Embryonic facial prominence (tissue), 1 donor: ENCODE data around the gene CGGBP1.
"Not testable (repeated sequence)": the region's sequence is repeated elsewhere in the genome, so short reads cannot be mapped to it uniquely, and the experiment has no call there.

Source experiments
- DNase-seq: peaks from one replicate; pipeline ENCODE4 v3.0.0-alpha.2; 2016; ENCODE audit errors: extremely low spot score

Gene CGGBP1

DNA sequence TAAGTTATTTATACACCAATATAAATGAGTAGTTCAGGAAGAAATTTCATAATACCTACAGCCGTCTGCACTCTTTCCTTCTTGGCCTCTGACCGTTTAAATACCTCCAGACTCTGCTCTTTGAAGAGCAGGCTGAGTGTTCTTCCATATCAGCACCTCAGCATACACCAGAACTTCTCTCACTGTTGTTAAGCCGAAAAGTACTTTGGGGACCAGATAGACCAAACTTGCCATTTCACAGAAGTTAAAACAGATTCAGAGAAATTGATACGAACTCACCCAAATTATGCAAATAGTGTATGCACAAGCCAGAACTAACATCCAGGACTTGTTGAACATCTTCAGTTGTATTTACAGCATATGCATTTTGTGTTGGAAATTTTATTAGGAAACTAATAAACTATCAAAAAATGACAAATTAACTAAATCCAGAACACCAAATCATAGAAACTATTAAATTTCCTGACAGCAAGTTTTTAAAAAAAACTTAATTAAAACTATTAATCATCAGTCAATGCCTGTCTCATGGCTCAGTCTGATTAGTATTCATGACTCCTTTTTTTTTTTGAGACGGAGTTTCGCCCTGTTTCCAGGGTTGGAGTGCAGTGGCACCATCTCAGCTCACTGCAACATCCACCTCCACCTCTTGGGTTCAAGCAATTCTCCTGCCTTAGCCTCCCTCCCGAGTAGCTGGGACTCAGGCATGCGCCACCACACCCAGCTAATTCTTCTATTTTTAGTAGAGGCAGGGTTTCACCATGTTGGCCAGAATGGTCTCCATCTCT is 24.1 kb downstream of the CGGBP1 start:
- DNase-seq, result no peak

DNA sequence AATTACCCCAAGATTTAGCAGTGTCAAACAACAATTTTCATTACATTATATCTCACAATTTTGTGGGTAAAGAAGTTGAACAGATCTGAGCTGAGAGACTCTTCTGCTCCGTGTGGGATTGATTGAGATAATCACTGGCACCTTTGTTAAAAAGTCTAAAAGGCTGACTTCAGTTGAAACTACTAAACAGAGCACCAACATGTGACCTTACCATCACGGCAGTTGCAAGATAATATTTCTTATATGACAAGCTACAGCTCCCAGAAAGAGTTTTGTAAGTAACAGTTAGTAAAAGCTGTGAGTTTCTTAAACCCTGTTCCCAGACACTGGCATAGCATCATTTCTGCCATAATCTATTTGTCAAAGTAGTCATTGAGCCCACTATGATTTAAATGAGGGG is 25.0 kb downstream of the CGGBP1 start:
- no peak for DNase-seq

DNA sequence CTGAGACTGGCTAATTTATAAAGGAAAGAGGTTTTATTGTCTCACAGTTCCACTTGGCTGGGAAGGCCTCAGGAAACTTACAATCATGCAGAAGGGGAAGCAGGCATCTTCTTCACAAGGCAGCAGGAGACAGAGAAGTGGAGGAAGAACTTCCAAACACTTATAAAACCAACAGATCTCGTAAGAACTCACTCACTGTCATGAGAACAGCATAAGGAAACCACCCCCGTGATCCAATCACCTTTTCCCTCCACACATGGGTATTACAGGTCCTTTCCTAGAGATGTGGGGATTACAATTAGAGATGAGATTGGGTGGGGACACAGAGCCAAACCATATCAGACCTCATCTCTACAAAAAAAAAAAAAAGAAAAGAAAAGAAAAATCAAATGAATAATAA is 25.7 kb downstream of the CGGBP1 start:
- no peak for DNase-seq

DNA sequence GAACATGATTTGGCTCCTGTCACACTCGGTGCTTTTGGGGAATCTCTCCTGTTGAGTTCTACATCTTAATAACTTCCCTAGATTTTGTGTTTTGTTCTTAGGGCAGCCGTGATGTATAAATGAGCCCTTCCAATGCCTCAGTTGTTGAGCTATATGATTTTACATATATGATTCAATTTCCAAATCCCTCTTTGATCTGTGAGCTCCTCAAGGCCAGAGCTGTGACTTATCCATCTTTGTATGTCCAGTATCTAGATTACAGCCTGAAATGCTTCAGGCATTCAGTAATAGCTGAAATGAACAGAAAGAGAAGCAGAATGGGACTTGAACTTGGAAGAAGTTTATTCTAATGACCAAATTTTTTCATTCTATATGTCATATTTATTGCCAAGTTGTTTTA is 26.6 kb downstream of the CGGBP1 start:
- no peak for DNase-seq

DNA sequence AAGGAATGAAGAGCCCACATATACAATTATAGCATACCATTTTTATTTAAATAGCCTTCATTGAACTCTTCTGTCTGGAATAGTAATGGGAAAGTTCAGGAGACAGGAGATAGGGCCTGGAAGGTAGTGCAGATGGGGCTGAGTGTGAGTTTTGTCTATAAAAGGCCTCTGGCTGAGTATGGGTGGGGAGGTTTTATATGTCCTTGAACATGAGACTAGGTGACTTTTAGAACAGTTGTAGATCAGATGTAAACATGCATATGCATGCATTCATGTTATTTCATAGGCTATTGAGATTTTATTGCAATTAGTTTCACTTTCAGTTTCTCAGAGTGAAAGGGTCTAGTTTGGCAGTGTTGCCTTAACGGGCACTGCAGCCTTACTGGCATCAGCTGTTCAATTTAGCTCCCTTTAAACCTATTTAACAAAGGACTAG is 27.1 kb downstream of the CGGBP1 start:
- no peak for DNase-seq

DNA sequence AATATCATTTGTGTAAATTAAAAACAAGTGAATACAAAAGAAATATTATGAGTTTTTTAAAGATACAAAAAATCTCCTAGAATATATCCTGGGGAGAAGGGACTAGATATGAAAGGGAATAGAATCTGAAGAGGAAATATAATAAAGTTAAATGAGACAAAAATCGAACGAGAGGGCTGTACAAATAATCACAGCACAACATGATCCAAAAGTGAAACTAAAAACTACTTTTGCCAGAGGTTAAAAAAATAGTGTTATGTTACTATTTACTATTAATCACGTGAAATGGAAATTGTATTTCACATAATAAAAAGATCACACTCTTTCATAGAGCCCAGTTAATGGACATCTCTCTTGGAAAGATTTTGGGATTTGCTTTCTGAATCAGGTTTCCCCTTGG is 28.6 kb downstream of the CGGBP1 start:
- no peak for DNase-seq

DNA sequence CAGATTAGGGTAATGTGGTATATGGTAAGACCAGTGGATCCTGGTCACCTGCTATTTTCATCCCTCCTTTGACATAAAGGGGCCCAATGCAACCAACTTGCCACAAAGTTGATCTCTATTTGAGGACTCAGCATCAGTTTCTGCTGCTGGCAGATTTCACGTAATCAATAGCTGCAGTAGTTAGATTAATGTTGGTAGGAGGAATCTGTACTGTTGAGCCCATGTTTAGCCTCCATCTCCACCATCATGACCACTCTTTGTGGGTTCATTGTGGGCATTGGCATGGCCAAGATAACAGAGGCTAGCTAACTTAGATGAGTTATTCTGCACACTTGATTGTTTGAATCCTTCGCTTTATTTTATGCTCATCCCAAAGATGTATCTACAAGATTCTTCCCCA is 29.9 kb downstream of the CGGBP1 start:
- DNase-seq, result no peak

DNA sequence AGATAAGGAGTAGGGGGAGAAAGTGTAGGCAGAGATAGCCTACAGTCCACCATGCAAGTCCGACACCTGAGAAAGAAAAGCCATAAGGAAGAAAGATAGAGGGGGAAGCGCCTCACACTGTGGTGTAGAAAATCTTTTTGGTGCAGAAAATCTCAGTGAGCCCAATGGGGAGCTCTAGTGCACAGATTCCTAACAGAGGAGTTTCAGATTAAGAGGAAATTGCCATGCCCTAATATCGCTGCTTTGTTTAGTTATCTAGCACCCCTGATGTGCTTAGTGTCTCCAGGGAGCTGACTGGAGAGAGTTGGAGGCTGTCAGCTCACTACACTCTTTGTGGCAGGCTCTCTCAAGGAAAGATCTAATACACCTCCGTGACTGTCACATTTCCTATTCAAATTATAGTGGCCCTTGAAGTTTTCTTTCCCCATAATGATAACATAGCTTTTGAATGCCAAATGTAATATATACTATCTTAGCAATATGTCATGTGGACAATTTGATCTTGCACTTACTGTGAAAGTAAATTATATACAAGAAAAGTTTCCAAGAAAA is 33.7 kb downstream of the CGGBP1 start:
- no peak for DNase-seq

DNA sequence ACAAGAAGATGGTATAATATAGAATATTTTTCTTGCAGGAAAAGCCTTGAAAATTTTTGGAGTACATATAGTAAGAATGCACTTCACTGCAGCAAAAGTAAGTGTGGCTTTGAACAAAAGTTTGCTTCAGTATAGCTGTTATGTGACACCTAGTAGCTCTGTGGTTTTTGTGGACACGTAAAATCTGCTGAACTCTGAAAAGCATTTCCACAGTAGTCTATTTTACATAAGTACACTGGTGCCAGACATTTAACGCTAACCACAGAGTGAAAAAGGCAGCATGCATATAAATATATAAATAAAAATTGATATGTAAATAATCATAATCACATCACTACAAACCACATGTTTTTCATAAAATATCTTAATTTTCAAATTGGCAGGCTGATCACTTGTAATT is 39.8 kb downstream of the CGGBP1 start:
- peak; percentile 36 for DNase-seq

DNA sequence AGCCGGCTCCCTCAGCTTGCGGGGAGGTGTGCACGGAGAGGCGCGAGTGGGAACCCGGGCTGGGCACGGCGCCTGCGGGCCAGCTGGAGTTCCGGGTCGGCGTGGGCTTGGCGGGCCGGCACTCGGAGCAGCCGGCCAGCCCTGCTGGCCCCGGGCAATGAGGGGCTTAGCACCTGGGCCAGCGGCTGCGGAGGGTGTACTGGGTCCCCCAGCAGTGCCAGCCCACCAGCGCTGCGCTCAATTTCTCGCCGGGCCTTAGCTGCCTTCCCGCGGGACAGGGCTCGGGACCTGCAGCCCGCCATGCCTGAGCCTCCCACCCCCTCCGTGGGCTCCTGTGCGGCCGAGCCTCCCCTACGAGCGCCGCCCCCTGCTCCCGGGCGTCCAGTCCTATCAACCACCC is 43.1 kb downstream of the CGGBP1 start:
- not testable (repeated sequence) for DNase-seq

DNA sequence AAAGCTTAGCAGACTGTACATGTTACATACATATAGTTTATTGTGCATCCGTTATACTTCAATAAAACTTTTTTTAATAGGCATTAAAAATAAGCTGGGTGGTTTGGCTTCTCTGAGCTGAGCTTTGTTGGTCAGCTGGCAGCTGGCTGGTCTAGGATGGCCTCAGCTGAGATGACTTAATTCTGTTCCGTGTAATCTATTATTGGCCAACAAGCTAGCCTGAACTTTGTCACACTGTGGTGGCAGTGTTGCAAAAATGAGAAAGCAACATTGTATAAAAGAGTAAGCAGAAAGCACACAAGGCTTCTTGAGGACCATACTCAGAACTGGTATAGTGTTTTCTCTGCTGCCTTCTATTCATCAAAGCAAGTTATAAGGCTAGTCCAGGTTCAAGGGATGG is 45.2 kb downstream of the CGGBP1 start:
- DNase-seq, result no peak

DNA sequence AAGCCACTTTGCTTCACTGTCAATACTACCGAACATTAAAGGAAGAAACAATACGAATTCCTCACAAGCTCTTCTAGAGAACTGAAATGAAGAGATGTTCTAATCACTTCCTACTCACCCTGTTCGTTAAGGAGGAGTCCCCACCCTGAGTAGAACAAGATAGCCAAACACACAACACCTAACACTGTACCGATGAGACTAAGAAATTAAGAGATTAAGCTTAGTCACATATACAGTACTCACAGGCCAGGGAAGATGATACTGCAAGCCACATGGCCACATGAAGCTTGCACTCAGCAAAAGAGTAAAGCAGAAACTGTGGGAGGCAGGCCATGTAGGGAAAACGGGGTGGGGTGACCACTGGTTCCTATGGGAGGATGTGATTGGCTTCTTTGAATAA is 48.0 kb downstream of the CGGBP1 start:
- DNase-seq, result no peak

DNA sequence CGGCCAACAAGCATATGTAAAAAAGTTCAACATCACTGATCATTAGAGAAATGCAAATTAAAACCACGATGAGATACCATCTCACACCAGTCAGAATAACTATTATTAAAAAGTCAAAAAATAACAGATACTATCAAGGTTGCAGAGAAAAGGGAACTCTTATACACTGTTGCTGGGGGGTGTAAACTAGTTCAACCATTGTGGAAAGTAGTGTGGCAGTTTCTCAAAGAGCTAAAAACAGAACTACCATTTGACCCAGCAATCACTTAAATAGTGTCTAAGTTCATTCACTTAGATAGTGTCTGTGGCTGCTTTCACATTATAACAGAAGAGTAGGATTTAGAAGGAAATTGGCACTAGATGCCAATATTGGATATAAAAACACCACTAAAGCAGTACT is 49.7 kb downstream of the CGGBP1 start:
- DNase-seq, result no peak

DNA sequence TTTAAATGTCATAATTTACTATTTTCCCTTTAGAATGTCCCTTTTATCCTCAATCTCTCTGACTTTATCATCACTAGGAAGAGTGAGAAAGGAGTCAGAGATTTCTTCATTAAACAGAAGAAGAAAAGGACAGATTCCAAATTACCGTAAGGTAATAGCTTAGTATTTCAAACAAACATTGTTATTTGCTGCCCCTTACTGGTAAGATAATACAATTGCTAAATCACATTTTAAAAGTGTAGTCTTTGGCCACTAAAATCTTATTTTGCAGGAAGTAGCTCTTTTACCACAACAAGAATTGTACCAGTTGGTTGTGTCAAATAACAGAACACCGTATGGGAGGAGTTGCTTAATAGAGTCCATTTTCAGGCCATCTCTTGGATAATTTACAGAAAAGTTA is 53.7 kb downstream of the CGGBP1 start:
- DNase-seq, result no peak

DNA sequence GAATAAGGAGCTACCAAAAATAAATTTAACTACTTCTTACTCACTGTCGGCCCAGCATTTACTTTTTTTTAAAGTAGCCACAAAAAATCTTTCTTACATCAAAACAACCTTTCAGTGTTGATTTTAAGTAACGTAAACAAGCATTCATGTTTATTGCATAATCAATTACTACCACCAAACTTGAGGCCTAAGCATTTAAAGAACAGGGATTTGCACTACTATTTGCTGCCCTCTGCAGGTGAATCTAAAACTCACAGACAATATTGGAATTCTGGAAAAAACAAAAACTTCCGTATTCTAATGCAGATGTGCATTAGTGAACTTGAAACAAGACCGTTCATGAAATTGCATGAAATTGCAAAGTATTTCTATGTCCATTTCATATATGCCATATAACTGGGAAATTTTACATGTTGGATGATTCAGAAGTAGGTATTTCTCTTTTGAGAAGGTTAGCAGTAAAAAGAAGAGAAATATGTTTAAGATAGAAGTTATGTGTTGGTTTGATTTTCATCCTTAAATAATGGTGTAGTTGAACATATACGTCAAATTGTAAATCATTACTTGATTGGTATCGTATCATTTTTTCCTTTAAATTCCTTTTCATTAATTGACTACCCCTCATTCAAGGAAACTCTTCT is 55.6 kb downstream of the CGGBP1 start:
- no peak for DNase-seq

DNA sequence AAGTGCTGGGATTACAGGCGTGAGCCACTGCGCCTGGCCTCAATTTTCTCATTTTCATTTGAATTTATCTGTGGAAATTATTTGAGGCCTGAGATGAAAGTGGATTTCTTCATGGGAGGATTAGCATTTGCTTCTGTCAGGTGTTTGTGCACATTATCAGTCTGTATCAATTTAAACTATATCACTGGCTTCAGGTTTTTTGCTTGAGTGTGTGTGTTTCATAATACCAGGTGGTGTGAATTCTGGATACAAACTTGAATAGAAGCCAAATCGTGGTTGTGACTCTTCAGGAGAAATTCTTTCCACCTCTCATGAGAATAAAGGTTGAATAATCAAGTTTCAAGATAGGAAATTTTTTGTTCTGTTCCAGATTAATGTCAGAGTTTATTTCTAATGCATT is 56.4 kb downstream of the CGGBP1 start:
- DNase-seq, result no peak
